ENCODE measurements around the gene LRP5. TPM values are rescaled to one million over a fixed set of nuclear protein-coding genes. Genes with fewer than 3 reads are reported as not detected.
A peak's percentile ranks its signal among the peaks of the same experiment; 100 is the strongest.

LRP5 gene
- 20.9 TPM for polyA plus RNA-seq (2013, experiment 1 of 2)
- polyA plus RNA-seq (2013, experiment 2 of 2) = 23.3 TPM

- H2BK120ac ChIP-seq (ENCODE audit: low read depth, low read length) = no peak within 1 kb of the TSS
- no peak within 1 kb of the TSS for H2BK5ac ChIP-seq (ENCODE audit: low read length)
- no CpG with 5 or more reads among the region's 85 CpGs for WGBS (ENCODE audit: extremely low coverage, insufficient coverage, low lambda C conversion rate)
- no peaks in the 10 kb centered on the region for H3K27me3 ChIP-seq (ENCODE audit: insufficient read depth, low read length, poor library complexity)
- H2AK5ac ChIP-seq (ENCODE audit: low read length) = peak within 1 kb of the TSS; percentile 30
- H3K79me2 ChIP-seq (ENCODE audit: control insufficient read depth, insufficient read depth, low read length) = peaks cover 32% of the 10 kb centered on the region
- H3K36me3 ChIP-seq (ENCODE audit: control insufficient read depth, insufficient read depth, low read length) = no peaks in the 10 kb centered on the region
- peak within 1 kb of the TSS; percentile 91 for H3K56ac ChIP-seq (ENCODE audit: low read length)
- peak within 1 kb of the TSS; percentile 88 for H3K4ac ChIP-seq (ENCODE audit: low read depth, low read length)
- H3K4me1 ChIP-seq (ENCODE audit: control insufficient read depth, low read depth, low read length) = peaks cover 8% of the 10 kb centered on the region
- no peak within 1 kb of the TSS for H4K5ac ChIP-seq (ENCODE audit: low read length)
- DNase-seq = no peak
- H3K79me1 ChIP-seq (ENCODE audit: low read length) = peaks cover 13% of the 10 kb centered on the region
- no peak within 1 kb of the TSS for H2BK15ac ChIP-seq (replicated peaks; ENCODE audit: low read depth)
- H3K4me3 ChIP-seq (ENCODE audit: low read length) = peak within 1 kb of the TSS; percentile 58
- peak within 1 kb of the TSS; percentile 95 for H3K18ac ChIP-seq (ENCODE audit: low read length)
- H4K8ac ChIP-seq (ENCODE audit: low read depth, low read length) = no peak within 1 kb of the TSS
- H3K27ac ChIP-seq (ENCODE audit: low read depth, low read length) = no peak within 1 kb of the TSS
- H3K9ac ChIP-seq (ENCODE audit: low read length) = peak within 1 kb of the TSS; percentile 69
- H3K4me2 ChIP-seq (ENCODE audit: low read length) = peak within 1 kb of the TSS; percentile 92
- peak within 1 kb of the TSS; percentile 80 for H3K23ac ChIP-seq (ENCODE audit: low read length)
Measured at GRCh38 chr11:68312117-68312779, at the start of gene LRP5. Gene LRP5 (plus strand): TSS chr11:68312591. CDS start chr11:68312715, 124 bp downstream.

- H3K23ac ChIP-seq (ENCODE audit: low read length) = no peak overlapping the region
- H3K4me1 ChIP-seq (ENCODE audit: control insufficient read depth, low read depth, low read length) = no peaks in the 10 kb centered on the region
- DNase-seq = no peak
- no peak overlapping the region for H2BK5ac ChIP-seq (ENCODE audit: low read length)
- no peaks in the 10 kb centered on the region for H3K79me2 ChIP-seq (ENCODE audit: control insufficient read depth, insufficient read depth, low read length)
- no peak overlapping the region for H3K4me2 ChIP-seq (ENCODE audit: low read length)
- no peak overlapping the region for H3K9ac ChIP-seq (ENCODE audit: low read length)
- H3K18ac ChIP-seq (ENCODE audit: low read length) = no peak overlapping the region
- no peak overlapping the region for H3K4ac ChIP-seq (ENCODE audit: low read depth, low read length)
- no peaks in the 10 kb centered on the region for H3K27me3 ChIP-seq (ENCODE audit: insufficient read depth, low read length, poor library complexity)
- no peak overlapping the region for H2AK5ac ChIP-seq (ENCODE audit: low read length)
- no peak overlapping the region for H3K4me3 ChIP-seq (ENCODE audit: low read length)
- H3K36me3 ChIP-seq (ENCODE audit: control insufficient read depth, insufficient read depth, low read length) = peaks cover 20% of the 10 kb centered on the region
- no peak overlapping the region for H4K8ac ChIP-seq (ENCODE audit: low read depth, low read length)
- no peak overlapping the region for H2BK15ac ChIP-seq (replicated peaks; ENCODE audit: low read depth)
- no peak overlapping the region for H3K27ac ChIP-seq (ENCODE audit: low read depth, low read length)
- H4K5ac ChIP-seq (ENCODE audit: low read length) = no peak overlapping the region
- no peak overlapping the region for H3K56ac ChIP-seq (ENCODE audit: low read length)
- WGBS (ENCODE audit: extremely low coverage, insufficient coverage, low lambda C conversion rate) = no CpG with 5 or more reads among the region's 13 CpGs
- H3K79me1 ChIP-seq (ENCODE audit: low read length) = no peaks in the 10 kb centered on the region
- no peak overlapping the region for H2BK120ac ChIP-seq (ENCODE audit: low read depth, low read length)
Measured at GRCh38 chr11:68263444-68264035, 48.9 kb upstream of the LRP5 start.

GRCh38 chr11:68264244-68264643 is 48.1 kb upstream of the LRP5 start:
- Histone ChIP-seq H3K4me3 (ENCODE audit: low read length) (no peak overlapping the region), H3K23ac (ENCODE audit: low read length) (no peak overlapping the region), H3K27me3 (ENCODE audit: insufficient read depth, low read length, poor library complexity) (no peaks in the 10 kb centered on the region), H4K8ac (ENCODE audit: low read depth, low read length) (no peak overlapping the region), H3K4ac (ENCODE audit: low read depth, low read length) (no peak overlapping the region), H3K79me1 (ENCODE audit: low read length) (no peaks in the 10 kb centered on the region), H3K9ac (ENCODE audit: low read length) (no peak overlapping the region), H2AK5ac (ENCODE audit: low read length) (no peak overlapping the region), H2BK5ac (ENCODE audit: low read length) (no peak overlapping the region), H2BK15ac (replicated peaks; ENCODE audit: low read depth) (no peak overlapping the region), H3K56ac (ENCODE audit: low read length) (no peak overlapping the region), H3K27ac (ENCODE audit: low read depth, low read length) (no peak overlapping the region), H3K79me2 (ENCODE audit: control insufficient read depth, insufficient read depth, low read length) (no peaks in the 10 kb centered on the region), H3K36me3 (ENCODE audit: control insufficient read depth, insufficient read depth, low read length) (peaks cover 20% of the 10 kb centered on the region), H3K18ac (ENCODE audit: low read length) (no peak overlapping the region), H4K5ac (ENCODE audit: low read length) (no peak overlapping the region), H3K4me2 (ENCODE audit: low read length) (no peak overlapping the region), H2BK120ac (ENCODE audit: low read depth, low read length) (no peak overlapping the region), H3K4me1 (ENCODE audit: control insufficient read depth, low read depth, low read length) (no peaks in the 10 kb centered on the region)
- DNase-seq = no peak
- no CpG with 5 or more reads among the region's 1 CpG for WGBS (ENCODE audit: extremely low coverage, insufficient coverage, low lambda C conversion rate)

DNA sequence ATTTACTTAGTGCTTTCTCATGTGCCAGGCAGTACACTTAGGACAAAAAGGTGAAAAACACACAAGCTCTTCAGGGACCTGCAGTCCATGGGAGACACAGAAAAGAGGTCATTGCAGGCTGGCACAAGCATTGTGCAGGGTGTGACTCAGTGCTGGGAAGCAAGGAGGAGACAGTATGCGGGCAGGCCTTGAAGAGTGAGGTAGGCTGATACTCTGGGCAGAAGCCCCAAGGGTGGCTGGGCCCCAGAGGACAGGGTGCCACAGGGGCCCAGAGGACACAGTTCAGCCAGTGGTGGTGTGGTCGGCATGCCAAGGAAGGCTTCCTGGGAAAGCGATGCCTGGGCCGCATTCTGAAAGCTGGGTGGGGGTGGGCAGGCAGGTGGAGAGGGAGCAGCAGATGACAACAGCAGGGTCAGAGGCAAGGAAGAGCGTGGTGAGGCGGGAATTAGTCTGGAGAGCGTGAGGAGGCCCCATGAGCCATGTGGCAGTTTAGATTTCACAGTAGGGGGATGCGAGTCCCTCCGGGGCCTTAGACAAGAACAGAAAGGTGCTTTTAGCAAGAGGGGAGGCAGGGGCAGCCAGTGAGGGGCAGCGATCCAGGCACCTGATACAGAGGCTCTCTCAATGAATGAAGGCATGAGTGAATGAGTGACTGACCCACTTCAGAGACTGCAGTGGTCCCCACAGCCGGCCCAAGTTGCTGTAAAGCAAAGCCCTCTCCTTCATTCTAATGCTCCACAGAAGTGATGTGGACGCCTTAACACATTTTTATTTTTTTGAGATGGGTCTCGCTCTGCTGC is 47.5 kb upstream of the LRP5 start:
- Histone ChIP-seq H4K8ac (ENCODE audit: low read depth, low read length) (no peak overlapping the region), H2BK5ac (ENCODE audit: low read length) (no peak overlapping the region), H3K36me3 (ENCODE audit: control insufficient read depth, insufficient read depth, low read length) (peaks cover 20% of the 10 kb centered on the region), H3K27me3 (ENCODE audit: insufficient read depth, low read length, poor library complexity) (no peaks in the 10 kb centered on the region), H3K4me3 (ENCODE audit: low read length) (no peak overlapping the region), H3K27ac (ENCODE audit: low read depth, low read length) (no peak overlapping the region), H3K4me1 (ENCODE audit: control insufficient read depth, low read depth, low read length) (no peaks in the 10 kb centered on the region), H3K4me2 (ENCODE audit: low read length) (no peak overlapping the region), H3K9ac (ENCODE audit: low read length) (no peak overlapping the region), H3K23ac (ENCODE audit: low read length) (no peak overlapping the region), H3K18ac (ENCODE audit: low read length) (no peak overlapping the region), H3K56ac (ENCODE audit: low read length) (no peak overlapping the region), H4K5ac (ENCODE audit: low read length) (no peak overlapping the region), H3K4ac (ENCODE audit: low read depth, low read length) (no peak overlapping the region), H2AK5ac (ENCODE audit: low read length) (no peak overlapping the region), H3K79me2 (ENCODE audit: control insufficient read depth, insufficient read depth, low read length) (peaks cover 2% of the 10 kb centered on the region), H3K79me1 (ENCODE audit: low read length) (peaks cover 4% of the 10 kb centered on the region), H2BK120ac (ENCODE audit: low read depth, low read length) (no peak overlapping the region), H2BK15ac (replicated peaks; ENCODE audit: low read depth) (no peak overlapping the region)
- WGBS (ENCODE audit: extremely low coverage, insufficient coverage, low lambda C conversion rate) = no CpG with 5 or more reads among the region's 13 CpGs
- no peak for DNase-seq

- no peak overlapping the region for H4K8ac ChIP-seq (ENCODE audit: low read depth, low read length)
- peaks cover 10% of the 10 kb centered on the region for H3K79me1 ChIP-seq (ENCODE audit: low read length)
- no peak overlapping the region for H2BK120ac ChIP-seq (ENCODE audit: low read depth, low read length)
- peaks cover 7% of the 10 kb centered on the region for H3K79me2 ChIP-seq (ENCODE audit: control insufficient read depth, insufficient read depth, low read length)
- no peak overlapping the region for H3K4me2 ChIP-seq (ENCODE audit: low read length)
- peaks cover 17% of the 10 kb centered on the region for H3K36me3 ChIP-seq (ENCODE audit: control insufficient read depth, insufficient read depth, low read length)
- H3K4ac ChIP-seq (ENCODE audit: low read depth, low read length) = no peak overlapping the region
- H3K56ac ChIP-seq (ENCODE audit: low read length) = no peak overlapping the region
- no peaks in the 10 kb centered on the region for H3K27me3 ChIP-seq (ENCODE audit: insufficient read depth, low read length, poor library complexity)
- no peak overlapping the region for H3K9ac ChIP-seq (ENCODE audit: low read length)
- no peak overlapping the region for H2BK15ac ChIP-seq (replicated peaks; ENCODE audit: low read depth)
- H3K23ac ChIP-seq (ENCODE audit: low read length) = no peak overlapping the region
- H2AK5ac ChIP-seq (ENCODE audit: low read length) = no peak overlapping the region
- H2BK5ac ChIP-seq (ENCODE audit: low read length) = no peak overlapping the region
- H3K4me3 ChIP-seq (ENCODE audit: low read length) = no peak overlapping the region
- H3K4me1 ChIP-seq (ENCODE audit: control insufficient read depth, low read depth, low read length) = peaks cover 3% of the 10 kb centered on the region
- no peak overlapping the region for H3K18ac ChIP-seq (ENCODE audit: low read length)
- DNase-seq = no peak
- H4K5ac ChIP-seq (ENCODE audit: low read length) = no peak overlapping the region
- no CpG with 5 or more reads among the region's 16 CpGs for WGBS (ENCODE audit: extremely low coverage, insufficient coverage, low lambda C conversion rate)
- H3K27ac ChIP-seq (ENCODE audit: low read depth, low read length) = no peak overlapping the region
Measured at GRCh38 chr11:68266121-68266891, 46.1 kb upstream of the LRP5 start.
